GM19023 (cell line): ENCODE results near the gene ATAD3C.
A peak's percentile ranks its signal among the peaks of the same experiment; 100 is the strongest.
"Not testable (repeated sequence)": the region's sequence is repeated elsewhere in the genome, so short reads cannot be mapped to it uniquely, and the experiment has no call there.

Experiments
- ATAC-seq: cut with Tn5 transposase; IDR thresholded peaks from one replicate; pipeline ENCODE4 v1.9.1; 2021; ENCODE audit warnings: mild to moderate bottlenecking, moderate library complexity; ENCODE audit not compliant: unreplicated experiment

Gene ATAD3C

DNA sequence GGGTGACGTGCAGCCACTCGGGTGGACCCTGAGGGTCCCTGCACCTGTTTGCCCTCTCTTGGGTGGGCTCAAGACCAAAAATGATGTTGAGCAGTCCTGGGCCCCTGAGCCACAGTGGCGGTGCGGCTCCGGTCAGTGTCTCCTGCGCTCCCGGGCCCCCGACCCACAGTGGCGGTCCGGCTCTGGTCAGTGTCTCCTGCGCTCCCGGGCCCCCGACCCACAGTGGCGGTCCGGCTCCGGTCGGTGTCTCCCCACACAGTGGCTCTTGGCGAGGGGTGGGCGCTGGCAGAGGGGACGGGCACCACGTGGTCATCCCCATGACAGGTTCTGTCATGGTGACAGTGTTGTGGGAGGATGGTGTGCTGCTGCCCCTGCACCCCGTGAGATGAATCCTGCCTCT is 44.8 kb downstream of the ATAD3C start:
- ATAC-seq: not testable (repeated sequence)

DNA sequence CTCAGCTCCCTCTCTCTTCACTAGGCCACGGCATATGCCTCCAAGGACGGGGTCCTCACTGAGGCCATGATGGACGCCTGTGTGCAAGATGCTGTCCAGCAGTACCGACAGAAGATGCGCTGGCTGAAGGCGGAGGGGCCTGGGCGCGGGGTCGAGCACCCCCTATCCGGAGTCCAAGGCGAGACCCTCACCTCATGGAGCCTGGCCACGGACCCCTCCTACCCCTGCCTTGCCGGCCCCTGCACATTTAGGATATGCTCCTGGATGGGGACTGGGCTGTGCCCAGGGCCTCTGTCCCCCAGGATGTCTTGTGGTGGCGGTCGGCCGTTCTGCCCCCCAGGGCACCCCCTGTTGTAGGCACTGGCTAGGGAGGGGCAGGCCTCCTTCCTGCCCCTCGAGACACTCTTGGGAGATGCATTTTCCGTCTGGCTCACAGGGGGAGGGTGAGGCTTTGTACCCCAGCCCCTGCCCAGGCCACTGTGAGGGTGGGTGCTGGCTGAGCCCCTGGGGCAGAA is 46.0 kb downstream of the ATAD3C start:
- not testable (repeated sequence) for ATAC-seq

DNA sequence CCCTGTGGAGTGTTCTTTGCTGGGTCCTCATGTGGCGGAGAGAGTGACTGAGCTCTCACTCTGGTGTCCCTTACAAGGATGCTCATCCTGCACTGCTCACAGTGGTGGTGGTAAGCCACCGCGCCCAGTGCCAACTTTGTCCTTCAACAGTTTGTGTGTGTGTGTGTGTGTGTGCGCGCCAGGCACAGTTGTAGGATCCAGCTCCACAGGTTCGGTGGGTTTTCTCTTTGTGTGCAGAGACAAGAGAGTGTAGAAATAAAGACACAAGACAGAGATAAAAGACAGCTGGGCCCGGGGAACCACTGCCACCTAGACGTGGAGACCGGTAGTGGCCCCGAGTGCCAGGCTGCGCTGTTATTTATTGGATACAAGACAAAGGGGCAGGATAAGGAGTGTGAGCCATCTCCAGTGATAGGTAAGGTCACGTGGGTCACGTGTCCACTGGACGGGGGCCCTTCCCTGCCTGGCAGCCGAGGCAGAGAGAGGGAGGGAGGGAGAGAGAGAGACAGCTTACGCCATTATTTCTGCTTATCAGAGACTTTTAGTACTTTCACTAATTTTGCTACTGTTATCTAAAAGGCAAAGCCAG is 55.4 kb downstream of the ATAD3C start:
- not testable (repeated sequence) for ATAC-seq

DNA sequence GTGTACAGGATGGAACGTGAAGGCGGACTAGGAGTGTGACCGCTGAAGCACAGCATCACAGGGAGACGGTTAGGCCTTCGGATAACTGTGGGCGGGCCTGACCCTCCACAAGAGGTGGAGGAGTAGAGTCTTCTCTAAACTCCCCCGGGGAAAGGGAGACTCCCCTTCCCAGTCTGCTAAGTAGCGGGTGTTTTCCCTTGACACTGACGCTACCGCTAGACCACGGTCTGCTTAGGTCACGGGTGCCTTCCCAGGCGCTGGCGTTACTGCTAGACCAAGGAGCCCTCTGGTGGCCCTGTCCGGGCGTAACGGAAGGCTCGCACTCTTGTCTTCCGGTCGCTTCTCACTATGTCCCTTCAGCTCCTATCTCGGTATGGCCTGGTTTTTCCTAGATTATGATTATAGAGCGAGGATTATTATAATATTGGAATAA is 55.9 kb downstream of the ATAD3C start:
- ATAC-seq: not testable (repeated sequence)

DNA sequence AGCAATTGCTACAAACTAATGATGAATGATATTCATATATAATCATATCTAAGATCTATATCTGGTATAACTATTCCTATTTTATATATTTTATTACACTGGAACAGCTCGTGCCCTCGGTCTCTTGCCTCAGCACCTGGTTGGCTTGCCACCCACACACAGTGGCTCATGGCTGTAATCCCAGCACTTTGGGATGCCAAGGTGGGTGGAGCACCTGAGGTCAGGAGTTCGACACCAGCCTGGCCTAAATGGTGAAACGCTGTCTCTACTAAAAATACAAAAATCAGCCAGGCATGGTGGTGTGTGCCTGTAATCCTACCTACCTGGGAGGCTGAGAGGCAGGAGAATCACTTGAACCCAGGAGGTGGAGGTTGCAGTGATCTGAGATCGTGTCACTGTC is 56.3 kb downstream of the ATAD3C start:
- not testable (repeated sequence) for ATAC-seq

DNA sequence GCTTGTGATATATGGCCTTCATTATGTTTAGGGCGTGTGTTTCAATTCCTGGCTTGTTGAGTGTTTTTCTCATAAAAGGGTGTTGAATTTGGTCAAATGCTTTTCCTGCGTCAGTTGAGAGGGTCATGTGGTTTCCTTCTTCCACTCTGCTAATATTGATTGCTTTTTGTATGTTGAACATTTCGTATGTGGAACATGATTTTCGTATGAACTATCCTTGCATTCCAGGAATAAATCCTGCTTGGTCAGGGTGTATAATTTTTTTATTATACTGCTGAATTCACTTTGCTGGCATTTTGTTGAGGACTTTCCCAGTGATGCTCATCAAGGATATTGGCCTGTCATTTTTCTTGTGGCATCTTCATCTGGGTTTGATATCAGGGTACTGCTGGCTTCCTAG is 57.8 kb downstream of the ATAD3C start:
- ATAC-seq: no peak

DNA sequence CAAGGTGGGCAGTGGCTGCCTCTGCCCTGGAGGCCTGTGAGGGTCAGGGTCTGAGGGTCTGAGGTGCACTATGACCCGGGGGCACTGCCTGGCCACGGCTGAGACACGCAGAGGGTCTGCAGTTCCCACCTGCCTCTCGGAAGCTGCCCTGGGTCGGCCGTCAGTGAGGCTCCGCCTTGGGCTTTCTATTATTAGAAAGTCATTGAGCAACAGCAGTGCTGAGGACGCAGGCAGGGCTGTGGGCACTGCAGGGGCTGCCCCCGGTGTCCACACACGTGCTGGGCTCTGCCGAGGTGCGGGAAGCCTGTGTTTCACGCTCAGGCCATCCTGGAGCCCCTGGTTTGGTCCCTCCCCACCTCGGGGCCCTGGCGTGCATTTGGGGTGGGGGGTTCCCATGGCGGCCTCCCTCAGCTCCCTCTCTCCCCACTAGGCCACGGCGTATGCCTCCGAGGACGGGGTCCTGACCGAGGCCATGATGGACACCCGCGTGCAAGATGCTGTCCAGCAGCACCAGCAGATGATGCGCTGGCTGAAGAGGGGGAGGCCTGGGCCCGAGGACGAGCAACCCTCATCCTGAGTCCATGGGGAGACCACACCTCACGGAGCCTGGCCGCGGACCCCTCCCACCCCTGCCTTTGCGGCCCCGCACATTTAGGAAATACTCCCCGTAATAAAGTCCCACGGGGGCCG is 59.4 kb downstream of the ATAD3C start:
- not testable (repeated sequence) for ATAC-seq

DNA sequence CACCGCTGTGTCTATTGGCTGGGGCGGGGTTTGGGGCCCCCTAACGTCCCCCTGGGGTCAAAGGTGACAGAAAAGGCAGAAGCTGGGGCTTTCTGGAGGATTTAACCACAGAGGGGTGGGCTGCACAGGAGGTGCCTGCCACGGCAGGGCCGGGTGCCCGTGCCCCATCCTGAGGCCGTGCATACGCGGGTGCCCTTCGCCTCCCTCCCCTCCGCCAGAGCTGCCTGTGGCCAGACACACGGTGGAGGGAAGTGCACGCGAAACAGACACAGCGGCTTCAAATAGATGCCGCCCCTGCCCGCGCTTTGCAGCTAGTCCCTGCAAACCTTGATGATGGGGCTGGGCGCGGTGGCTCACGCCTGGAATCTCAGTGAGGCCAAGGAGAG is 60.0 kb downstream of the ATAD3C start:
- not testable (repeated sequence) for ATAC-seq

DNA sequence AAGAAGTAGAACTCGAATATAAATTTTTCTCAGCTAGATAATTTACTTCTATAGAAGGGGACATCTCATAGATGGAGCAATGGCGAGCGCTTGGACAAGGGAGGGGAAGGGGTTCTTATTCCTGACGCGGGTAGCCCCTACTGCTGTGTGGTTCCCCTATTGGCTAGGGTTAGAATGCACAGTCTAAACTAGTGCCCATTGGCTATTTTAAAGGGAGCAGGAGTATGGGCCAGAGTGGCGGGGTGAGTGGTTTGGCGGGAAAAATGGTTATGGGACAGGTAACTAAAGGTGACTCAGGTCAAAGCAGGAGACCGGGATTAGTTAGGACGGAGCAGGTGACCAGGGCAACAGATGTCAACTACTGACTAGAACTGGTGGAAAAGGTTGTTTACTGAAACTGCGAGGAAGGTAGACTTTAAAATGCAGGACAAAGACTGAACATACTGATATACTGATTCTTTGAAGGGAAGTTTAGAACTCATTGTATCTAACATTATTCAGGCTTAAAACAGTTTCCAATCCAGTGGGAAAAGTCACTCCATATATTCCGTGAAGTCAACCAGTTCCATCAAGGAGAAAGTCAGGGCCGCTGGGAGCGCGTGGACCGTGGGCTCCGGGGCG is 61.5 kb downstream of the ATAD3C start:
- no peak for ATAC-seq

DNA sequence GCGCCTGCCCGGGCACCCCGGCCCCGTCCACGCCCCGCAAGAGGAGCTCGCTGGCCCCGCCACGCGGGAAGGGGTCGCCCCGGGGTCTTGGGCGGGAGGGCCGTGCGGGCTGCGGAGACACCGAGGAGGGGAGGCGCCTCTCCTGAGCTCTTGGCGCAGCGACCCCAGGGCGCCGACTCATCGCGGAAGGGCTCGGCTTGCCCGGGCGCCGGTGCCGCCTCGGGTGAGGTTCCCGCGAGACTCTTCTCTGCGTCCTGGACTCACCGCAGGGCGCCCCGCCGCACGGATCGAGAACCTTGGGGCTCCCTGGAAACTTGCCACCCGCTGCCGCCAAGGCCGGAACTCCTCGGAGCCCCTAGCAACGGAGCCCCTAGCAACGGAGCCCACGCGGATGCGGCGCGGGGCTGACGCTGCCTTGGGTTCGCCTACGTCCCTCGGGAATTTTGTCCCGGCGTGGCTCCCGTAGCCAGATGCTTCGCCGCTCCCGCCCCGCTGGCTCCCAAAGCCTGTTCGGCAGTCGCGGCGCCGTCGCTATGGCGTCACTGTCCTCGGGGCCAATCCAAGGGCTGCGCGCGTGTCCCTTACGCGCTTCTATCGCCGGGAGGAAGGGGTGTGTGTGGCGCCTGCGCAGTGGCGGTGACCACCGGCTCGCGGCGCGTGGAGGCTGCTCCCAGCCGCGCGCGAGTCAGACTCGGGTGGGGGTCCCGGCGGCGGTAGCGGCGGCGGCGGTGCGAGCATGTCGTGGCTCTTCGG is 62.2 kb downstream of the ATAD3C start, which contains the start of gene ATAD3A:
Gene ATAD3A, plus strand, starts transcription at position 630 of the 753 bp plus-strand sequence. Its CDS starts 107 bp downstream, at position 737.
- ATAC-seq: peak; percentile 80

DNA sequence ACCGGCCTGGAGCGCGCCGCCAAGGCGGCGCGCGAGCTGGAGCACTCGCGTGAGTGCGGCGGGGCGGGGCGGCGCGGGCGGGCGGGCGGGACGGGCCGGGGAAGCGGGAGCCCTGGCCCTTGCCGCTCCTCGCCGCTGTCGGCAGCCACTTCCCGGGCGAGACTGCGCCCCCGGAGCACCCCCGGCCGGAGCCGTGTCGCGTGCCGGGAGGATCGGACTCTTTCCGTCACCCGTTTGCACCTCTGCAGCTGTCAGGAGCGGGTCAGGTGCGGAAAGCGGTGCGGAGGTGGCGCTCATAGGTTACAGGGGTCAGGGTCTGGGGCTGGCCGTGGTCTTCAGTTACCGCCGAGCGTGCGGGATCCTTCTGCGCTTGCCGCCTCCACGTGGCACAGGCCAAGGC is 62.9 kb downstream of the ATAD3C start:
- not testable (repeated sequence) for ATAC-seq

DNA sequence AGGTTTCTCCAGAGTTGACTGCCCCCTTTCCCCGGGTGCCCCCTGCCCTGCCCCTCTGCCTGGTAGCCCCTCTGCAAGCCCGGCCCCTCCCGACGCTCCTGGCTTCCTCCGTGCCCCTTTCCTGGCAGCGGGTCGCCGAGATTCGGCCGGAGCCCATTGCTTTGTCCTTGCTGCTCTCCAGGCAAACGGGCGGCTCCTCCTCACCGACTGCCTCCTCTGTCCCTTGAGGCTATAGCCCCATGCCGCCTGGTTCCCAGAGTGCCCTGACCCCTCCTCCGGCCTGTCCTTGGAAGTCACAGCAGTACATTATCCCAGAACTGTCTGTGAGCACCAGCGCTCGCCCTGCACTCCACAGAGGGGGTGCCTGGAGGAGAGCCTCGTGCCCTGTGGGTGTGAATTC is 64.2 kb downstream of the ATAD3C start:
- not testable (repeated sequence) for ATAC-seq

DNA sequence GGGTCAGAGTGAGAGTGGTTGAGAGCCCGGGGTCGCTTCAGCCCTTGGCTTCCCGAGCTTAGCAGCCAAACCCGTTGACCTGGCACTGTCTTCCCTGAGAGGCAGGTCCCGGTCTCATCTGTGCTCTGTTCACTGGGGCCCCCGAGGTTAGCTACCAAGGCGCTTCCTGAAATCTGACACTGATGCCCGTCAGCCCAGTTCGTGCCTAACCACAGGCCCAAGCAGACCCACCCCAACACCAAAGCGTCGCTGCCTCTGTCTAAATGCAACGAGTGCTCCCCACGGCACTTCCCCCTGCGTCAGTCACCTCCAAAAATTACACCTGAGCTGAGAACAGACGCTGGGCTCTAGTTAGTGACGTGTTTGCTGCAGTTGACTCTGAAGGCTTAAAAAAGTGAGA is 64.9 kb downstream of the ATAD3C start:
- not testable (repeated sequence) for ATAC-seq

DNA sequence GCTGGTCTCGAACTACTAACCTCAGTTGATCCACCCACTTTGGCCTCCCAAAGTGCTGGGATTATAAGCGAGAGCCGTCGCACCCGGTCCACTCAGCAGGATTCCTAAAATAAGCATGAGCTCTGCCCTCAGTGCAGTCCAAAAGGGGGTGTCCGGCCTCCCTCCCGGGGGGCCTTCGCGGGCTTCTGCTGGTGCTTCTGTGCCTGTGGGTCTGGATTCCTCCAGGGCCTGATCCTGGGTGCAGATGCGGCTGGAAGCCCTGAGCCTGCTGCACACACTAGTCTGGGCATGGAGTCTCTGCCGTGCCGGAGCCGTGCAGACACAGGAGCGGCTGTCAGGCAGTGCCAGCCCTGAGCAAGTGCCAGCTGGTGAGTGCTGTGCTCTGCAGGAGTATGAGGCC is 67.4 kb downstream of the ATAD3C start:
- ATAC-seq: not testable (repeated sequence)

DNA sequence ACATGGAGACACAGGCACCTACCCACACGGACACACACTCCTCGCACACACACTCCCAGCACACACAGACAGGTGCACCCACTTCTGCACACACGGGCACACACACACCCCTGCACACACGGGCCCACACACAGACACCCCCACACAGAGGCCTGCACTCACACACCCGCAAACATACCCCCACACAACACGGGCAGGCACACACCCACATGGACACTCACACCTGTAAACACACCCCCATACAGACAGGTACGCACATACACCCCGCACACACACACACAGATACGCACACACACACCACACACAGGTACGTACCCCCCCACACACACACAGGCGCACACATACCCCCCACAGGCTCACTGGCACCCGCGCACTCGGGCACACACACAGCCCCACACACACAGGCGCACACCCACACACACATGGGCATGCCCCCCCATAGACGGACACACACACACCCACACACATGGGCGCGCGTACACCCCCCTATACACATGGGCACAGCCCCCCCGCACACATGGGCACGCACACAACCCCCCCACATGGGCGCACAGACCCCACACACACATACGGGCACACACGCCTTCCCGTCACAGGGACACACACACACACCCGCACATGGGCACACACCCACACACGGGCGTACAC is 68.6 kb downstream of the ATAD3C start:
- ATAC-seq: no peak

DNA sequence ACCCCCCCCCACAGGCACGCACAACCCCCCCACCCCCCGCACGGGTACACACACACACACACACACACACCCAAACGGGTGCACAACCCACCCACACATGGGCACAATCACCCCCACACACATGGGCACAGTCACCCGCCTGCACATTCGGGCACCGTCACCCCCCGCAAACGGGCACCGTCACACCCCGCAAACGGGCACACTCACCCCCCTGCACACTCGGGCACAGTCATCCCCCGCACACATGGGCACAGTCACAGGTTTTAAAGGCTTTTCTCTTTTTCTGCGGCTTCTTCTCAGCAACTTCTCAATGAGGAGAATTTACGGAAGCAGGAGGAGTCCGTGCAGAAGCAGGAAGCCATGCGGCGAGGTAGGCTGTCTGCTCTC is 69.1 kb downstream of the ATAD3C start:
- not testable (repeated sequence) for ATAC-seq
